Lung (tissue), 12 donors: ENCODE results near the gene GNG7. TPM values are rescaled to one million over a fixed set of nuclear protein-coding genes. Genes with fewer than 3 reads are reported as not detected.
"Not testable (repeated sequence)": the region's sequence is repeated elsewhere in the genome, so short reads cannot be mapped to it uniquely, and the experiment has no call there.

Source experiments
- ATAC-seq: fragments of 200-7000 bp; cut with Tn5 transposase; one replicate; pipeline ENCODE4 v1.9.1; 2020; ENCODE audit warnings: moderate number of reproducible peaks; ENCODE audit not compliant: insufficient read depth, low FRiP score
- DNase-seq, 3 donors: peaks; one replicate each; pipeline ENCODE4 v3.0.0-alpha.2; 2013 to 2017
- H3K27ac ChIP-seq, 2 donors: one replicate each; pipeline ENCODE4 v1.5.1; 2013; ENCODE audit warnings: mild to moderate bottlenecking in 2 of 2, moderate library complexity in 2 of 2, control low read depth in 1 of 2, inconsistent platforms in 1 of 2, low read depth in 1 of 2, low read length in 1 of 2
- H3K27me3 ChIP-seq, 3 donors: one replicate each; pipeline ENCODE4 v1.5.1; 2013; ENCODE audit warnings: low read length in 2 of 3; ENCODE audit not compliant: control insufficient read depth in 3 of 3, insufficient read depth in 3 of 3
- H3K36me3 ChIP-seq, 4 donors: one replicate each; pipeline ENCODE4 v1.5.1; 2013; ENCODE audit warnings: low read length in 4 of 4, mild to moderate bottlenecking in 1 of 4, moderate library complexity in 1 of 4; ENCODE audit not compliant: control insufficient read depth in 4 of 4, insufficient read depth in 4 of 4
- H3K4me1 ChIP-seq, 5 donors: one replicate each; pipeline ENCODE4 v1.5.1; 2013; ENCODE audit warnings: low read length in 5 of 5, mild to moderate bottlenecking in 2 of 5, moderate library complexity in 1 of 5; ENCODE audit not compliant: control insufficient read depth in 5 of 5, insufficient read depth in 5 of 5
- H3K4me3 ChIP-seq: one replicate; pipeline ENCODE4 v1.5.1; 2013; ENCODE audit warnings: mild to moderate bottlenecking, control low read depth, moderate library complexity
- H3K9ac ChIP-seq, 2 donors: one replicate each; pipeline ENCODE4 v1.5.1; 2013; ENCODE audit warnings: low read length in 2 of 2, control low read depth in 1 of 2; ENCODE audit not compliant: insufficient read depth in 1 of 2
- H3K9me3 ChIP-seq, 4 donors: one replicate each; pipeline ENCODE4 v1.5.1; 2013; ENCODE audit warnings: low read length in 3 of 4, mild to moderate bottlenecking in 1 of 4, moderate library complexity in 1 of 4; ENCODE audit not compliant: control insufficient read depth in 4 of 4, insufficient read depth in 3 of 4
- CTCF ChIP-seq: IDR thresholded peaks from 2 replicates; pipeline ENCODE4 v1.5.1; 2012; ENCODE audit warnings: mild to moderate bottlenecking; ENCODE audit errors: control extremely low read depth, extremely low read depth
- WGBS, 2 donors: extraction: QIAGEN DNeasy Blood & Tissue Kit; methylation state at CpG; one replicate each; pipeline ENCODE4 v1.1.7; 2013; 5-methylcytosine and 5-hydroxymethylcytosine counted together
- polyA plus RNA-seq, 2 donors: library from polyadenylated mRNA; stranded (reverse); fragments of 200-250 nt; gene quantifications; one replicate each; pipeline ENCODE4 v1.2.1, GENCODE V29; 2013
- total RNA-seq, 2 donors: library from RNA; depleted of rRNA in 1 of 2; stranded (reverse); fragments of >200 nt in 1 of 2; gene quantifications; one replicate each; pipeline ENCODE4 v1.2.1, GENCODE V29; 2014 to 2021
- donor health status: control.
- donor health status: control.
- donor health status: Bipolar disorder and iron deficiency.
- donor health status: healthy.
- donor health status: DM: yes; HTN: yes; CAD: no.

The GNG7 gene
- total and polyA plus RNA-seq, 4 donors, result 1.6 to 4.5 (median 2.8) TPM

- Histone ChIP-seq H3K4me1 (peaks cover 0 to 2% (median 0%) of the 10 kb centered on the region in 5 donors), H3K9ac (no peak overlapping the region), H3K36me3 (no peaks in the 10 kb centered on the region), H3K27me3 (no peaks in the 10 kb centered on the region), H3K27ac (no peak overlapping the region), H3K9me3 (no peaks in the 10 kb centered on the region), H3K4me3 (no peak overlapping the region)
- ATAC-seq, result no peak
- no peak for TF ChIP-seq CTCF
- 92 to 96% methylated on average over 6 of the region's 6 CpGs for WGBS, 2 donors
- DNase-seq, result no peak
Measured at GRCh38 chr19:2519482-2519881, 183.0 kb downstream of the GNG7 start.

GRCh38 chr19:2518856-2519255 lies 183.6 kb downstream of the GNG7 start:
- not testable (repeated sequence) for H3K36me3 ChIP-seq, ATAC-seq, H3K4me3 ChIP-seq, H3K9ac ChIP-seq, H3K9me3 ChIP-seq, H3K4me1 ChIP-seq, DNase-seq, H3K27me3 ChIP-seq, H3K27ac ChIP-seq
- 90 to 95% methylated on average over 10 of the region's 11 CpGs for WGBS, 2 donors

GRCh38 chr19:2517881-2518601 lies 184.5 kb downstream of the GNG7 start:
- no peaks in the 10 kb centered on the region for H3K27me3 ChIP-seq
- TF ChIP-seq CTCF, result no peak
- H3K36me3 ChIP-seq, result no peaks in the 10 kb centered on the region
- H3K9me3 ChIP-seq, result no peaks in the 10 kb centered on the region
- ATAC-seq (no peak), DNase-seq (peak in 2 of 3 donors; percentile 35 to 63)
- H3K27ac ChIP-seq, result no peak overlapping the region
- no peak overlapping the region for H3K9ac ChIP-seq
- no peak overlapping the region for H3K4me3 ChIP-seq
- no peaks in the 10 kb centered on the region for H3K4me1 ChIP-seq
- 73 to 79% methylated on average over 35 of the region's 35 CpGs for WGBS, 2 donors

GRCh38 chr19:2516727-2517126 lies 185.8 kb downstream of the GNG7 start:
- Histone ChIP-seq H3K4me3 (no peak overlapping the region), H3K9ac (no peak overlapping the region), H3K27me3 (no peaks in the 10 kb centered on the region), H3K36me3 (no peaks in the 10 kb centered on the region), H3K9me3 (no peaks in the 10 kb centered on the region), H3K27ac (no peak overlapping the region), H3K4me1 (no peaks in the 10 kb centered on the region)
- no peak for TF ChIP-seq CTCF
- WGBS, 2 donors, result 89 to 93% methylated on average over 18 of the region's 18 CpGs
- ATAC-seq (no peak), DNase-seq (no peak)
